OCI-LY1 (cell line): ENCODE measurements around the gene MPO.

ENCODE experiments used
- H2AFZ ChIP-seq: fragments of 200-600 bp; sonication (generic), shearing (Covaris generic); 2 replicates; pipeline ENCODE4 v1.6.0; 2014; ENCODE audit warnings: antibody characterized with exemption, mild to moderate bottlenecking, low read length
- H3F3A ChIP-seq: fragments of 200-600 bp; sonication (generic), shearing (Covaris generic); 2 replicates; pipeline ENCODE4 v1.6.0; 2014; ENCODE audit warnings: mild to moderate bottlenecking, antibody characterized with exemption, low read length, moderate library complexity; ENCODE audit not compliant: insufficient read depth
- H3K27ac ChIP-seq: fragments of 200-600 bp; sonication (generic); 2 replicates; pipeline ENCODE4 v1.5.1; 2014; ENCODE audit warnings: low read length, mixed run types, mild to moderate bottlenecking, low read depth; ENCODE audit not compliant: poor library complexity, severe bottlenecking
- H3K27me3 ChIP-seq: fragments of 200-600 bp; sonication (generic); 2 replicates; pipeline ENCODE4 v1.6.0; 2014; ENCODE audit warnings: antibody characterized with exemption, mild to moderate bottlenecking, low read length, moderate library complexity; ENCODE audit not compliant: insufficient read depth
- H3K36me3 ChIP-seq: fragments of 200-600 bp; sonication (generic); 2 replicates; pipeline ENCODE4 v1.6.1; 2014; ENCODE audit warnings: mild to moderate bottlenecking, antibody characterized with exemption, low read length, moderate library complexity, mixed read lengths; ENCODE audit not compliant: insufficient read depth
- H3K4me1 ChIP-seq: fragments of 200-600 bp; sonication (generic); 2 replicates; pipeline ENCODE4 v1.5.1; 2014; ENCODE audit warnings: mild to moderate bottlenecking, low read length, moderate library complexity; ENCODE audit not compliant: insufficient read depth, severe bottlenecking
- H3K4me2 ChIP-seq: fragments of 200-600 bp; sonication (generic), shearing (Covaris generic); 2 replicates; pipeline ENCODE4 v1.6.1; 2014; ENCODE audit warnings: low read length
- H3K4me3 ChIP-seq: fragments of 200-600 bp; sonication (generic); 2 replicates; pipeline ENCODE4 v1.5.1; 2014; ENCODE audit warnings: low read length, low read depth, mild to moderate bottlenecking, mixed read lengths; ENCODE audit not compliant: poor library complexity, severe bottlenecking
- H3K79me2 ChIP-seq: fragments of 200-600 bp; shearing (Covaris generic); 2 replicates; pipeline ENCODE4 v1.6.1; 2016; ENCODE audit warnings: mixed run types, low read length, mixed read lengths; ENCODE audit not compliant: insufficient read depth
- H3K9ac ChIP-seq: fragments of 200-600 bp; sonication (generic), shearing (Covaris generic); 2 replicates; pipeline ENCODE4 v1.6.1; 2014; ENCODE audit warnings: mild to moderate bottlenecking, low read length, mixed read lengths
- H3K9me2 ChIP-seq: fragments of 200-600 bp; sonication (generic), shearing (Covaris generic); 2 replicates; pipeline ENCODE4 v1.6.1; 2014; ENCODE audit warnings: low read depth, mild to moderate bottlenecking, low read length, mixed read lengths
- H3K9me3 ChIP-seq: fragments of 200-600 bp; shearing (Covaris generic); 2 replicates; pipeline ENCODE4 v1.6.1; 2014; ENCODE audit warnings: low read length, mixed read lengths
- H4K20me1 ChIP-seq: fragments of 200-600 bp; sonication (generic), shearing (Covaris generic); 2 replicates; pipeline ENCODE4 v1.6.0; 2016; ENCODE audit warnings: mild to moderate bottlenecking, low read length; ENCODE audit not compliant: insufficient read depth
- EZH2 ChIP-seq: fragments of 200-600 bp; sonication (generic), shearing (Covaris generic); IDR thresholded peaks from 2 replicates; pipeline ENCODE4 v1.8.0; 2017; ENCODE audit warnings: borderline replicate concordance, mixed run types, mild to moderate bottlenecking, antibody characterized with exemption, low read length, moderate library complexity, mixed read lengths
- TF ChIP-seq, protein P1 (sequence below): fragments of 200-600 bp; sonication (generic), shearing (Covaris generic); IDR thresholded peaks from 2 replicates; pipeline ENCODE4 v1.5.1; 2017; ENCODE audit warnings: mild to moderate bottlenecking, antibody characterized with exemption, low read length, moderate library complexity, mixed read lengths

Gene MPO

DNA sequence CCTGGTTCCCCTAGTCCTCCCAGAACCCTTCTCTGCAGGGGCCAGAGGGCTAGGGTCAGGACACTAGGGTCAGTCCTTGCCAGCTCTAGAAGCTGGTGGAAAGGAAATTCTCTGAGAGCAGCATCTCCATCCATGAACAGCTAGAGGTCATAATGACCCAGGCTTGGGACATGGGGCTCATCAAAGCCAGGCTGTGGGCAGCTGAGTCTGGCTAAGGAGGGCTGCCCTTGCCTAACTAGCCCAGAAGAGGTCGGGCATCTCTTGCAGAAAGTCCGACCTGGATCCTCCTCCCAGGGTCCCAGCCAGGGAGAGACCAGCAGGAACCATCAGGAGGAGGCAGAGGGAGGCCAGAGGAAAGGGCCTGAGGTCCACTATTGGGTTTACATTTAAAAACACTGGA is 4.3 kb downstream of the MPO start:
- Histone ChIP-seq H3K9me3 (no peaks in the 10 kb centered on the region), H4K20me1 (no peaks in the 10 kb centered on the region), H3K79me2 (no peaks in the 10 kb centered on the region), H3K27me3 (peaks cover 5% of the 10 kb centered on the region; the same call in 1 of the 2 replicates), H3K4me2 (no peak overlapping the region), H3K36me3 (no peaks in the 10 kb centered on the region), H3K9ac (no peak overlapping the region), H3F3A (no peaks in the 10 kb centered on the region), H3K27ac (no peak overlapping the region), H2AFZ (no peak overlapping the region), H3K9me2 (no peaks in the 10 kb centered on the region), H3K4me3 (no peak overlapping the region), H3K4me1 (no peaks in the 10 kb centered on the region)
- no peak for TF ChIP-seq EZH2
- TF ChIP-seq, protein P1, sequence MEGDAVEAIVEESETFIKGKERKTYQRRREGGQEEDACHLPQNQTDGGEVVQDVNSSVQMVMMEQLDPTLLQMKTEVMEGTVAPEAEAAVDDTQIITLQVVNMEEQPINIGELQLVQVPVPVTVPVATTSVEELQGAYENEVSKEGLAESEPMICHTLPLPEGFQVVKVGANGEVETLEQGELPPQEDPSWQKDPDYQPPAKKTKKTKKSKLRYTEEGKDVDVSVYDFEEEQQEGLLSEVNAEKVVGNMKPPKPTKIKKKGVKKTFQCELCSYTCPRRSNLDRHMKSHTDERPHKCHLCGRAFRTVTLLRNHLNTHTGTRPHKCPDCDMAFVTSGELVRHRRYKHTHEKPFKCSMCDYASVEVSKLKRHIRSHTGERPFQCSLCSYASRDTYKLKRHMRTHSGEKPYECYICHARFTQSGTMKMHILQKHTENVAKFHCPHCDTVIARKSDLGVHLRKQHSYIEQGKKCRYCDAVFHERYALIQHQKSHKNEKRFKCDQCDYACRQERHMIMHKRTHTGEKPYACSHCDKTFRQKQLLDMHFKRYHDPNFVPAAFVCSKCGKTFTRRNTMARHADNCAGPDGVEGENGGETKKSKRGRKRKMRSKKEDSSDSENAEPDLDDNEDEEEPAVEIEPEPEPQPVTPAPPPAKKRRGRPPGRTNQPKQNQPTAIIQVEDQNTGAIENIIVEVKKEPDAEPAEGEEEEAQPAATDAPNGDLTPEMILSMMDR, result no peak

DNA sequence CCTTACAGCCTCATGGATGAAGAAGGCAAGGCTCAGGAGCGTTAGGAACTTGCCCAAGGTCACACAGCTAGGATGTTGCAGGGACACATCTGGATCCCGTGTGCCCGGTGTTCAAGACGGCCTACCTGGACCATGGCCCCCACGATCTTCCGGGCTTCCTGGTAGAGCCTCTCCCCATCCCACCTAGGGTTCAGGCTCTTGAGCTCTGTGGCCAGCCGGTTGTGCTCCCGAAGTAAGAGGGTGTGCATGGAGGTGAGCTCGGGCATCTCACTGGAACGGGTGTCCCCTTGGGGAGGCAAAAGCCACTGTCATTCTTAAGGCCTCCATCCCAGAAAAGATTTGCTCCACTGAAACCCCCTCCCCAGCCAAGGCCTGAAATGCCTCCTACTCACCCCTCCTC is 5.3 kb downstream of the MPO start:
- Histone ChIP-seq H3F3A (no peaks in the 10 kb centered on the region), H4K20me1 (no peaks in the 10 kb centered on the region), H3K9me3 (no peaks in the 10 kb centered on the region), H3K79me2 (no peaks in the 10 kb centered on the region), H3K4me2 (no peak overlapping the region), H3K4me3 (no peak overlapping the region), H3K36me3 (no peaks in the 10 kb centered on the region), H3K9me2 (no peaks in the 10 kb centered on the region), H3K4me1 (no peaks in the 10 kb centered on the region), H3K9ac (no peak overlapping the region), H2AFZ (no peak overlapping the region), H3K27me3 (peaks cover 5% of the 10 kb centered on the region; the same call in 1 of the 2 replicates), H3K27ac (no peak overlapping the region)
- TF ChIP-seq EZH2, result no peak
- TF ChIP-seq, protein P1, result no peak

DNA sequence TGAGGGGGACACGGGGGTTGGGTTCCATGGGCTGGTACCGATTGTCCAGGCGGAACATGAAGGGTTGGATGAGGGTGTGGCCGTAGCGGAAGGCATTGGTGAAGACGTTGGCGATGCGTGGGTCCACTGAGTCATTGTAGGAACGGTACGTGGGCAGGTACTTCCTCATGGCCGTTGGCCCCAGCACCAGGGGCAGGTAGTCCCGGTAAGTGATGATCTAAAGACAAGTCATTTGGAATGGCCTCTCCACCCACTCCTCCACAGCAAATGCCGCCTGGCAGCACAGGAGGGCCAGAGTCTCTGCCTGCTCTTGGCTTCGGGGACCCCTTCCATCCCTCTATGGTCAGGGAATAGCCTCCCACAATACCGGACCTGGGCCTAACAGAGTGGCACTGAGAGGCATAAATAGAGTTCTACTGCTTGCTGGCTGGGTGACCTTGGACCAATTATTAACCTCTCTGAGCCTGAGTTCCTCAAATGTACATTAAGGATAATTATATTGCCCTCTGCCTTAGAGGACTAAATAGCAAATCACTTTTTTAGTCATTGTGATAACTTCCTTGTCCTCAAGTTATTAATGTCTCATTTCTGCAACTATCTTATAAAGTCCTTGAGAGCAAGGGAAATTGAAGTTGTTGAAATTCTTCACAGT is 7.2 kb downstream of the MPO start:
- H3K9ac ChIP-seq, result no peak overlapping the region
- no peak overlapping the region for H2AFZ ChIP-seq
- no peaks in the 10 kb centered on the region for H3F3A ChIP-seq
- no peaks in the 10 kb centered on the region for H3K9me2 ChIP-seq
- H3K36me3 ChIP-seq, result no peaks in the 10 kb centered on the region
- H3K9me3 ChIP-seq, result no peaks in the 10 kb centered on the region
- no peaks in the 10 kb centered on the region for H3K4me1 ChIP-seq
- no peaks in the 10 kb centered on the region for H3K79me2 ChIP-seq
- no peak overlapping the region for H3K4me2 ChIP-seq
- no peak overlapping the region for H3K4me3 ChIP-seq
- no peak for TF ChIP-seq EZH2
- TF ChIP-seq, protein P1, result no peak
- H3K27ac ChIP-seq, result no peak overlapping the region
- H3K27me3 ChIP-seq, result peaks cover 8% of the 10 kb centered on the region; the same call in 1 of the 2 replicates
- no peaks in the 10 kb centered on the region for H4K20me1 ChIP-seq
